SK-N-SH (cell line): ENCODE data around the gene IL1R1. TPM values are rescaled to one million over a fixed set of nuclear protein-coding genes. Genes with fewer than 3 reads are reported as not detected.

Experiments used
- CTCF ChIA-PET: fragments of 300-600, 350-600 bp; formaldehyde crosslinking; extraction: SDS; loops from one replicate; lab custom pipeline; 2021; lab: Yijun Ruan, JAX
- POLR2A ChIA-PET: fragments of 350-600 bp; sonication (Branson Sonifier 250); formaldehyde crosslinking; extraction: SDS; loops from one replicate; lab custom pipeline; 2020; ENCODE audit warnings: antibody characterized with exemption, inconsistent platforms; lab: Yijun Ruan, JAX
- DNase-seq: peaks from one replicate; pipeline ENCODE4 v3.0.0; 2012
- H2AFZ ChIP-seq: fragments of 200-600 bp; sonication (generic); 2 replicates; pipeline ENCODE4 v1.8.1; 2016; ENCODE audit warnings: antibody characterized with exemption, mild to moderate bottlenecking, low read depth
- H3F3A ChIP-seq: fragments of 200-600 bp; sonication (generic); replicated peaks from 2 replicates; pipeline ENCODE3; 2016; ENCODE audit warnings: antibody characterized with exemption, mild to moderate bottlenecking; ENCODE audit not compliant: insufficient read depth
- H3K27ac ChIP-seq, 2 experiments: fragments of 200-500 bp in 1 of 2; fragments of 200-600 bp in 1 of 2; sonication (Bioruptor generic) in 1 of 2; sonication (generic), shearing (Covaris generic) in 1 of 2; 2 replicates each; pipeline versions ENCODE4 v1.5.1 to v1.6.1; 2014 to 2016; ENCODE audit warnings: low read depth in 2 of 2, inconsistent platforms in 1 of 2, low read length in 1 of 2, mild to moderate bottlenecking in 1 of 2, mixed read lengths in 1 of 2
- H3K27me3 ChIP-seq: fragments of 200-600 bp; sonication (generic), shearing (Covaris generic); 2 replicates; pipeline ENCODE4 v1.6.1; 2016; ENCODE audit warnings: mixed run types; ENCODE audit not compliant: insufficient read depth
- H3K36me3 ChIP-seq, 2 experiments: fragments of 200-500 bp in 1 of 2; fragments of 200-600 bp in 1 of 2; sonication (Bioruptor generic) in 1 of 2; sonication (generic) in 1 of 2; replicated peaks in 1 of 2; 2 replicates each; pipeline versions ENCODE3 to v1.5.1; 2014 to 2016; ENCODE audit warnings: low read length in 1 of 2, mild to moderate bottlenecking in 1 of 2; ENCODE audit not compliant: insufficient read depth in 2 of 2, control insufficient read depth in 1 of 2
- H3K4me1 ChIP-seq, 2 experiments: fragments of 200-500 bp in 1 of 2; fragments of 200-600 bp in 1 of 2; sonication (Bioruptor generic) in 1 of 2; sonication (generic), shearing (Covaris generic) in 1 of 2; 2 replicates each; pipeline versions ENCODE4 v1.5.1 to v1.6.1; 2014 to 2016; ENCODE audit warnings: low read depth in 1 of 2, low read length in 1 of 2, mixed run types in 1 of 2; ENCODE audit not compliant: insufficient read depth in 2 of 2, control insufficient read depth in 1 of 2
- H3K4me2 ChIP-seq: fragments of 200-600 bp; sonication (generic), shearing (Covaris generic); 2 replicates; pipeline ENCODE4 v1.6.1; 2017; ENCODE audit warnings: mixed run types
- H3K4me3 ChIP-seq, 2 experiments: fragments of 200-500 bp in 1 of 2; fragments of 200-600 bp in 1 of 2; sonication (Bioruptor generic) in 1 of 2; sonication (generic), shearing (Covaris generic) in 1 of 2; 2 replicates each; pipeline versions ENCODE4 v1.5.1 to v1.8.1; 2014 to 2016; ENCODE audit warnings: low read depth in 2 of 2, inconsistent platforms in 1 of 2, low read length in 1 of 2, mild to moderate bottlenecking in 1 of 2, mixed read lengths in 1 of 2, moderate library complexity in 1 of 2
- H3K79me2 ChIP-seq: fragments of 200-600 bp; sonication (generic); 2 replicates; pipeline ENCODE4 v1.8.1; 2017; ENCODE audit warnings: mild to moderate bottlenecking; ENCODE audit not compliant: insufficient read depth
- H3K9ac ChIP-seq: fragments of 200-600 bp; sonication (generic); 2 replicates; pipeline ENCODE4 v1.6.1; 2017; ENCODE audit warnings: mixed run types
- H3K9me2 ChIP-seq: fragments of 200-600 bp; sonication (generic); 2 replicates; pipeline ENCODE4 v1.6.1; 2017; ENCODE audit warnings: mixed run types
- H3K9me3 ChIP-seq: fragments of 200-600 bp; sonication (generic); 2 replicates; pipeline ENCODE4 v1.6.1; 2017; ENCODE audit warnings: mixed run types, mild to moderate bottlenecking, moderate library complexity
- H4K20me1 ChIP-seq: fragments of 200-600 bp; sonication (generic); 2 replicates; pipeline ENCODE4 v1.6.1; 2017; ENCODE audit warnings: mild to moderate bottlenecking, mixed run types; ENCODE audit not compliant: insufficient read depth
- FOSL2 ChIP-seq: IDR thresholded peaks from 2 replicates; pipeline ENCODE4 v1.4.0; 2012; ENCODE audit warnings: low read depth, mild to moderate bottlenecking, moderate library complexity, borderline replicate concordance
- MXI1 ChIP-seq: IDR thresholded peaks from 2 replicates; pipeline ENCODE4 v1.6.1; 2012; ENCODE audit warnings: mild to moderate bottlenecking, low read depth, low read length, improper control_type of control experiment
- NFIC ChIP-seq: IDR thresholded peaks from 2 replicates; pipeline ENCODE4 v1.4.0; 2012; ENCODE audit warnings: borderline replicate concordance
- SMC3 ChIP-seq: IDR thresholded peaks from 2 replicates; pipeline ENCODE4 v1.6.1; 2012; ENCODE audit warnings: low read depth, low read length, improper control_type of control experiment
- WGBS: methylation state at CpG from one replicate; pipeline ENCODE4 v1.1.6; 2017; ENCODE audit warnings: low lambda C conversion rate; 5-methylcytosine and 5-hydroxymethylcytosine counted together
- polyA plus RNA-seq, 3 experiments: library from polyadenylated mRNA; depleted of rRNA; stranded (reverse); fragments of >200 nt; gene quantifications; 2 replicates each; pipeline ENCODE4 v1.2.3, GENCODE V29; 2012
- TF ChIP-seq, protein P1 (sequence below): IDR thresholded peaks from 2 replicates; pipeline ENCODE4 v1.6.1; 2012; ENCODE audit warnings: mild to moderate bottlenecking, low read depth, low read length, moderate library complexity
- TF ChIP-seq, protein P2 (sequence below): IDR thresholded peaks from 2 replicates; pipeline ENCODE4 v1.4.0; 2012; ENCODE audit warnings: low read depth, borderline replicate concordance
- TF ChIP-seq, protein P3 (sequence below): fragments of 150-350 bp; IDR thresholded peaks from 2 replicates; pipeline ENCODE4 v1.6.1; 2016; ENCODE audit warnings: mild to moderate bottlenecking, low read depth, low read length
- TF ChIP-seq, protein P4 (sequence below): IDR thresholded peaks from 2 replicates; pipeline ENCODE4 v1.4.0; 2012; ENCODE audit warnings: low read depth, borderline replicate concordance

IL1R1 gene
- polyA plus RNA-seq, 1 of the 3 experiments (the other 2 are of a cell fraction) = 13.3 TPM

DNA sequence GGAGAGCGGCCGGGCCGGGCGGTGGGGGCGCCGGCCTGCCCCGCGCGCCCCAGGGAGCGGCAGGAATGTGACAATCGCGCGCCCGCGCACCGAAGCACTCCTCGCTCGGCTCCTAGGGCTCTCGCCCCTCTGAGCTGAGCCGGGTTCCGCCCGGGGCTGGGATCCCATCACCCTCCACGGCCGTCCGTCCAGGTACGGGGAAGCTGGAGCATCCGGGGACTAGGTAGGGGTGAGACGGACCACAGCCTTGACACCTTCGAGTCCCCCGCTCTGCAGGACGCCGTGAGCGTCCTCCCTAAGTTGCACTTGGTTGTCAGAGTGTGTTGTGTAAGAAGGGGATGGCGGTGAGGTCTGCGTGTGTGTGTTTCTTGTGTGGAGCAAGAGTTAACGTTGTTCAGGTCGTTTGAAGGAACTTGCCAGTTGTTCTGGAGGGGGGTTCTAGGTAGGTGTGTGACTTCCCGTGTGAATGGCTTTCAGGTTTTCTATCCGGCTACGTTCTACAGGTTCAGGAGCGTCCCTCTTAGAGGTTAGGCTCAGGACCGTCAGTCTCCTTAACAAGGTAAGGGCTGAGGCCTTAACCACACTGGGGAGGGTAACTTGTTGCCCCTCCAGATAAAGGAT is 393 bp downstream of the IL1R1 start:
- no peaks in the 10 kb centered on the region for H3K27me3 ChIP-seq
- 13% methylated on average over 21 of the region's 42 CpGs for WGBS
- no peak for DNase-seq
- H3K4me3 ChIP-seq = peak overlapping the region; percentile 58 to 72
- peaks cover 6% of the 10 kb centered on the region; the same call in 1 of the 2 replicates for H3K79me2 ChIP-seq
- H3F3A ChIP-seq = no peaks in the 10 kb centered on the region
- H3K4me2 ChIP-seq = peak overlapping the region; percentile 82
- POLR2A ChIA-PET = no interaction called here
- peak overlapping the region; percentile 69 for H3K9ac ChIP-seq
- H3K36me3 ChIP-seq = peaks cover 0 to 10% of the 10 kb centered on the region in 2 experiments
- CTCF ChIA-PET = interaction anchor here (1.2 to 1.9 kb wide), 2 partner anchors 122 to 123 kb away, joined by 4 to 8 read pairs; no protein-coding TSS in a partner anchor
- no peaks in the 10 kb centered on the region for H3K9me2 ChIP-seq
- TF ChIP-seq, protein P1, sequence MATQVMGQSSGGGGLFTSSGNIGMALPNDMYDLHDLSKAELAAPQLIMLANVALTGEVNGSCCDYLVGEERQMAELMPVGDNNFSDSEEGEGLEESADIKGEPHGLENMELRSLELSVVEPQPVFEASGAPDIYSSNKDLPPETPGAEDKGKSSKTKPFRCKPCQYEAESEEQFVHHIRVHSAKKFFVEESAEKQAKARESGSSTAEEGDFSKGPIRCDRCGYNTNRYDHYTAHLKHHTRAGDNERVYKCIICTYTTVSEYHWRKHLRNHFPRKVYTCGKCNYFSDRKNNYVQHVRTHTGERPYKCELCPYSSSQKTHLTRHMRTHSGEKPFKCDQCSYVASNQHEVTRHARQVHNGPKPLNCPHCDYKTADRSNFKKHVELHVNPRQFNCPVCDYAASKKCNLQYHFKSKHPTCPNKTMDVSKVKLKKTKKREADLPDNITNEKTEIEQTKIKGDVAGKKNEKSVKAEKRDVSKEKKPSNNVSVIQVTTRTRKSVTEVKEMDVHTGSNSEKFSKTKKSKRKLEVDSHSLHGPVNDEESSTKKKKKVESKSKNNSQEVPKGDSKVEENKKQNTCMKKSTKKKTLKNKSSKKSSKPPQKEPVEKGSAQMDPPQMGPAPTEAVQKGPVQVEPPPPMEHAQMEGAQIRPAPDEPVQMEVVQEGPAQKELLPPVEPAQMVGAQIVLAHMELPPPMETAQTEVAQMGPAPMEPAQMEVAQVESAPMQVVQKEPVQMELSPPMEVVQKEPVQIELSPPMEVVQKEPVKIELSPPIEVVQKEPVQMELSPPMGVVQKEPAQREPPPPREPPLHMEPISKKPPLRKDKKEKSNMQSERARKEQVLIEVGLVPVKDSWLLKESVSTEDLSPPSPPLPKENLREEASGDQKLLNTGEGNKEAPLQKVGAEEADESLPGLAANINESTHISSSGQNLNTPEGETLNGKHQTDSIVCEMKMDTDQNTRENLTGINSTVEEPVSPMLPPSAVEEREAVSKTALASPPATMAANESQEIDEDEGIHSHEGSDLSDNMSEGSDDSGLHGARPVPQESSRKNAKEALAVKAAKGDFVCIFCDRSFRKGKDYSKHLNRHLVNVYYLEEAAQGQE = no peak
- TF ChIP-seq SMC3 (no peak), NFIC (no peak), MXI1 (no peak), FOSL2 (no peak)
- TF ChIP-seq, protein P2, sequence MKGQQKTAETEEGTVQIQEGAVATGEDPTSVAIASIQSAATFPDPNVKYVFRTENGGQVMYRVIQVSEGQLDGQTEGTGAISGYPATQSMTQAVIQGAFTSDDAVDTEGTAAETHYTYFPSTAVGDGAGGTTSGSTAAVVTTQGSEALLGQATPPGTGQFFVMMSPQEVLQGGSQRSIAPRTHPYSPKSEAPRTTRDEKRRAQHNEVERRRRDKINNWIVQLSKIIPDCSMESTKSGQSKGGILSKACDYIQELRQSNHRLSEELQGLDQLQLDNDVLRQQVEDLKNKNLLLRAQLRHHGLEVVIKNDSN = no peak
- TF ChIP-seq, protein P3, sequence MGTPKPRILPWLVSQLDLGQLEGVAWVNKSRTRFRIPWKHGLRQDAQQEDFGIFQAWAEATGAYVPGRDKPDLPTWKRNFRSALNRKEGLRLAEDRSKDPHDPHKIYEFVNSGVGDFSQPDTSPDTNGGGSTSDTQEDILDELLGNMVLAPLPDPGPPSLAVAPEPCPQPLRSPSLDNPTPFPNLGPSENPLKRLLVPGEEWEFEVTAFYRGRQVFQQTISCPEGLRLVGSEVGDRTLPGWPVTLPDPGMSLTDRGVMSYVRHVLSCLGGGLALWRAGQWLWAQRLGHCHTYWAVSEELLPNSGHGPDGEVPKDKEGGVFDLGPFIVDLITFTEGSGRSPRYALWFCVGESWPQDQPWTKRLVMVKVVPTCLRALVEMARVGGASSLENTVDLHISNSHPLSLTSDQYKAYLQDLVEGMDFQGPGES = no peak
- TF ChIP-seq, protein P4, sequence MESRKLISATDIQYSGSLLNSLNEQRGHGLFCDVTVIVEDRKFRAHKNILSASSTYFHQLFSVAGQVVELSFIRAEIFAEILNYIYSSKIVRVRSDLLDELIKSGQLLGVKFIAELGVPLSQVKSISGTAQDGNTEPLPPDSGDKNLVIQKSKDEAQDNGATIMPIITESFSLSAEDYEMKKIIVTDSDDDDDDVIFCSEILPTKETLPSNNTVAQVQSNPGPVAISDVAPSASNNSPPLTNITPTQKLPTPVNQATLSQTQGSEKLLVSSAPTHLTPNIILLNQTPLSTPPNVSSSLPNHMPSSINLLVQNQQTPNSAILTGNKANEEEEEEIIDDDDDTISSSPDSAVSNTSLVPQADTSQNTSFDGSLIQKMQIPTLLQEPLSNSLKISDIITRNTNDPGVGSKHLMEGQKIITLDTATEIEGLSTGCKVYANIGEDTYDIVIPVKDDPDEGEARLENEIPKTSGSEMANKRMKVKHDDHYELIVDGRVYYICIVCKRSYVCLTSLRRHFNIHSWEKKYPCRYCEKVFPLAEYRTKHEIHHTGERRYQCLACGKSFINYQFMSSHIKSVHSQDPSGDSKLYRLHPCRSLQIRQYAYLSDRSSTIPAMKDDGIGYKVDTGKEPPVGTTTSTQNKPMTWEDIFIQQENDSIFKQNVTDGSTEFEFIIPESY = no peak
- H3K4me1 ChIP-seq = peaks cover 0 to 15% of the 10 kb centered on the region in 2 experiments; a peak in 2 of 4 replicates
- H3K9me3 ChIP-seq = no peaks in the 10 kb centered on the region
- peak overlapping the region in 1 of 2 experiments; percentile 55; a peak in 2 of 4 replicates for H3K27ac ChIP-seq
- peak overlapping the region; percentile 89; the same call in 1 of the 2 replicates for H2AFZ ChIP-seq
- H4K20me1 ChIP-seq = no peaks in the 10 kb centered on the region
